NCI-H128 (cell line): ENCODE data around the gene ARID4B.
"Not testable (repeated sequence)": the region's sequence is repeated elsewhere in the genome, so short reads cannot be mapped to it uniquely, and the experiment has no call there.

Experiments
- DNase-seq: peaks from one replicate; lab custom pipeline; 2025; ENCODE audit not compliant: unreplicated experiment; lab: John Stamatoyannopoulos, UW

The ARID4B gene

GRCh38 chr1:235161685-235162327 is 166.2 kb downstream of the ARID4B start:
- DNase-seq, result no peak

GRCh38 chr1:235160957-235161684 is 166.9 kb downstream of the ARID4B start, which contains the start of gene RBM34:
RBM34 (minus strand) TSS chr1:235161250; CDS start chr1:235161226, 24 bp downstream.
- peak; percentile 76 for DNase-seq

- DNase-seq, result peak; percentile 49
Measured at GRCh38 chr1:235160383-235160956, 167.5 kb downstream of the ARID4B start.

GRCh38 chr1:235159930-235160329 is 168.0 kb downstream of the ARID4B start:
- not testable (repeated sequence) for DNase-seq

- DNase-seq, result not testable (repeated sequence)
Measured at GRCh38 chr1:235159284-235159683, 168.7 kb downstream of the ARID4B start.

- DNase-seq, result no peak
Measured at GRCh38 chr1:235158680-235159079, 169.3 kb downstream of the ARID4B start.

GRCh38 chr1:235157150-235157549 is 170.8 kb downstream of the ARID4B start:
- no peak for DNase-seq

GRCh38 chr1:235156740-235157139 is 171.2 kb downstream of the ARID4B start:
- no peak for DNase-seq

GRCh38 chr1:235156265-235156664 is 171.7 kb downstream of the ARID4B start:
- no peak for DNase-seq

GRCh38 chr1:235152235-235152634 is 175.7 kb downstream of the ARID4B start:
- no peak for DNase-seq

- DNase-seq, result no peak
Measured at GRCh38 chr1:235151033-235151432, 176.9 kb downstream of the ARID4B start.

- no peak for DNase-seq
Measured at GRCh38 chr1:235149824-235150223, 178.2 kb downstream of the ARID4B start.

GRCh38 chr1:235147269-235147668 is 180.7 kb downstream of the ARID4B start:
- no peak for DNase-seq

GRCh38 chr1:235145639-235146038 is 182.3 kb downstream of the ARID4B start:
- no peak for DNase-seq

- no peak for DNase-seq
Measured at GRCh38 chr1:235142991-235143390, 185.0 kb downstream of the ARID4B start.

- DNase-seq, result no peak
Measured at GRCh38 chr1:235139315-235139714, 188.7 kb downstream of the ARID4B start.

- DNase-seq, result no peak
Measured at GRCh38 chr1:235138821-235139220, 189.2 kb downstream of the ARID4B start.

GRCh38 chr1:235136111-235136510 is 191.9 kb downstream of the ARID4B start:
- no peak for DNase-seq

GRCh38 chr1:235134171-235134570 is 193.8 kb downstream of the ARID4B start:
- DNase-seq, result no peak

- no peak for DNase-seq
Measured at GRCh38 chr1:235133086-235133485, 194.9 kb downstream of the ARID4B start.

GRCh38 chr1:235131961-235132360 is 196.0 kb downstream of the ARID4B start:
- no peak for DNase-seq

GRCh38 chr1:235130766-235131270 is 197.2 kb downstream of the ARID4B start:
- no peak for DNase-seq
